Measurements from ENCODE around the gene NDUFB5. TPM values are rescaled to one million over a fixed set of nuclear protein-coding genes. Genes with fewer than 3 reads are reported as not detected.

NDUFB5 gene
- total and polyA plus RNA-seq, 10 of the 15 experiments (the other 5 are each of a cell fraction or from before 2014, with no cell fraction given) = 82.0 to 320 (median 126) TPM

Small RNA genes lying within 50 kb of the gene (small RNA-seq; reads per million reads assigned to genes)
- not detected for gene AC090425.1
- not detected for gene RF01210

Other genes starting within 250 kb of the NDUFB5 start
- gene GNB4, start 153.3 kb upstream of the NDUFB5 start, total RNA-seq (2014; rRNA removed) = 1.9 and 3.0 TPM in 2 replicates
- 2.3 and 3.4 TPM in 2 replicates for gene GNB4, start 153.3 kb upstream of the NDUFB5 start, total RNA-seq (2014; rRNA removed; fragmentation: Illumina TruSeq; extraction: Trizol)
- gene GNB4, start 153.3 kb upstream of the NDUFB5 start, total RNA-seq (2021) = 2.4 and 3.1 TPM in 2 replicates
- gene GNB4, start 153.3 kb upstream of the NDUFB5 start, polyA plus RNA-seq (2011; rRNA removed) = 0.14 and 0.20 TPM in 2 replicates
- gene GNB4, start 153.3 kb upstream of the NDUFB5 start, polyA plus RNA-seq (2014; fragmentation: Illumina TruSeq; extraction: Trizol) = 2.1 and 2.6 TPM in 2 replicates
- 1 to 10 TPM in 1 of 2 experiments, under 1 TPM in 1; 0.91 to 1.0 TPM for gene GNB4, start 153.3 kb upstream of the NDUFB5 start, polyA plus RNA-seq (2014; fragmentation: Nextera tagmentation; extraction: Ambion mirVana)
- gene GNB4, start 153.3 kb upstream of the NDUFB5 start, polyA plus RNA-seq (2014; rRNA removed) = 1.6 and 1.7 TPM in 2 replicates
- 1 to 10 TPM; 1.3 to 2.6 TPM for gene GNB4, start 153.3 kb upstream of the NDUFB5 start, polyA plus RNA-seq (2016; fragmentation: Nextera tagmentation; extraction: Ambion mirVana)
- gene ACTL6A, start 41.9 kb upstream of the NDUFB5 start, total RNA-seq (2014; rRNA removed) = 73.1 and 90.1 TPM in 2 replicates
- 74.2 and 77.3 TPM in 2 replicates for gene ACTL6A, start 41.9 kb upstream of the NDUFB5 start, total RNA-seq (2014; rRNA removed; fragmentation: Illumina TruSeq; extraction: Trizol)
- gene ACTL6A, start 41.9 kb upstream of the NDUFB5 start, total RNA-seq (2021) = 69.3 and 70.2 TPM in 2 replicates
- 113 and 154 TPM in 2 replicates for gene ACTL6A, start 41.9 kb upstream of the NDUFB5 start, polyA plus RNA-seq (2011; rRNA removed)
- gene ACTL6A, start 41.9 kb upstream of the NDUFB5 start, polyA plus RNA-seq (2014; fragmentation: Illumina TruSeq; extraction: Trizol) = 109 and 140 TPM in 2 replicates
- 100 to 1,000 TPM; 102 to 123 TPM for gene ACTL6A, start 41.9 kb upstream of the NDUFB5 start, polyA plus RNA-seq (2014; fragmentation: Nextera tagmentation; extraction: Ambion mirVana)
- 86.7 and 89.8 TPM in 2 replicates for gene ACTL6A, start 41.9 kb upstream of the NDUFB5 start, polyA plus RNA-seq (2014; rRNA removed)
- gene ACTL6A, start 41.9 kb upstream of the NDUFB5 start, polyA plus RNA-seq (2016; fragmentation: Nextera tagmentation; extraction: Ambion mirVana) = 100 to 1,000 TPM; 172 to 197 TPM
- 36.9 and 40.6 TPM in 2 replicates for gene MRPL47, start 156 bp upstream of the NDUFB5 start, total RNA-seq (2014; rRNA removed)
- 66.2 and 68.7 TPM in 2 replicates for gene MRPL47, start 156 bp upstream of the NDUFB5 start, total RNA-seq (2014; rRNA removed; fragmentation: Illumina TruSeq; extraction: Trizol)
- gene MRPL47, start 156 bp upstream of the NDUFB5 start, total RNA-seq (2021) = 44.7 and 49.8 TPM in 2 replicates
- 75.2 and 104 TPM in 2 replicates for gene MRPL47, start 156 bp upstream of the NDUFB5 start, polyA plus RNA-seq (2011; rRNA removed)
- gene MRPL47, start 156 bp upstream of the NDUFB5 start, polyA plus RNA-seq (2014; fragmentation: Illumina TruSeq; extraction: Trizol) = 72.7 and 85.2 TPM in 2 replicates
- gene MRPL47, start 156 bp upstream of the NDUFB5 start, polyA plus RNA-seq (2014; fragmentation: Nextera tagmentation; extraction: Ambion mirVana) = 100 to 1,000 TPM; 215 to 237 TPM
- gene MRPL47, start 156 bp upstream of the NDUFB5 start, polyA plus RNA-seq (2014; rRNA removed) = 43.7 and 51.9 TPM in 2 replicates
- 100 to 1,000 TPM; 117 to 118 TPM for gene MRPL47, start 156 bp upstream of the NDUFB5 start, polyA plus RNA-seq (2016; fragmentation: Nextera tagmentation; extraction: Ambion mirVana)
- 8.4 and 10.6 TPM in 2 replicates for gene USP13, start 48.2 kb downstream of the NDUFB5 start, total RNA-seq (2014; rRNA removed)
- gene USP13, start 48.2 kb downstream of the NDUFB5 start, total RNA-seq (2014; rRNA removed; fragmentation: Illumina TruSeq; extraction: Trizol) = 7.8 and 8.1 TPM in 2 replicates
- 18.3 and 20.8 TPM in 2 replicates for gene USP13, start 48.2 kb downstream of the NDUFB5 start, total RNA-seq (2021)
- 12.1 and 14.4 TPM in 2 replicates for gene USP13, start 48.2 kb downstream of the NDUFB5 start, polyA plus RNA-seq (2011; rRNA removed)
- 14.9 and 20.1 TPM in 2 replicates for gene USP13, start 48.2 kb downstream of the NDUFB5 start, polyA plus RNA-seq (2014; fragmentation: Illumina TruSeq; extraction: Trizol)
- 1 to 10 TPM; 5.3 to 6.6 TPM for gene USP13, start 48.2 kb downstream of the NDUFB5 start, polyA plus RNA-seq (2014; fragmentation: Nextera tagmentation; extraction: Ambion mirVana)
- gene USP13, start 48.2 kb downstream of the NDUFB5 start, polyA plus RNA-seq (2014; rRNA removed) = 9.3 and 9.6 TPM in 2 replicates
- 10 to 100 TPM in 1 of 2 experiments, 1 to 10 TPM in 1; 3.2 to 11.7 TPM for gene USP13, start 48.2 kb downstream of the NDUFB5 start, polyA plus RNA-seq (2016; fragmentation: Nextera tagmentation; extraction: Ambion mirVana)